Stimulated activated CD4-positive, alpha-beta T cell treated with anti-CD3 and anti-CD28 coated beads, Interleukin-4, amount 100 ng/mL, for 1 hour (primary cell): Measurements from ENCODE around the gene ARRB1.
"Not testable (repeated sequence)": the region's sequence is repeated elsewhere in the genome, so short reads cannot be mapped to it uniquely, and the experiment has no call there.

Experiments used
- DNase-seq: peaks from one replicate; pipeline ENCODE4 v3.0.0-alpha.2; 2020

ARRB1 gene

DNA sequence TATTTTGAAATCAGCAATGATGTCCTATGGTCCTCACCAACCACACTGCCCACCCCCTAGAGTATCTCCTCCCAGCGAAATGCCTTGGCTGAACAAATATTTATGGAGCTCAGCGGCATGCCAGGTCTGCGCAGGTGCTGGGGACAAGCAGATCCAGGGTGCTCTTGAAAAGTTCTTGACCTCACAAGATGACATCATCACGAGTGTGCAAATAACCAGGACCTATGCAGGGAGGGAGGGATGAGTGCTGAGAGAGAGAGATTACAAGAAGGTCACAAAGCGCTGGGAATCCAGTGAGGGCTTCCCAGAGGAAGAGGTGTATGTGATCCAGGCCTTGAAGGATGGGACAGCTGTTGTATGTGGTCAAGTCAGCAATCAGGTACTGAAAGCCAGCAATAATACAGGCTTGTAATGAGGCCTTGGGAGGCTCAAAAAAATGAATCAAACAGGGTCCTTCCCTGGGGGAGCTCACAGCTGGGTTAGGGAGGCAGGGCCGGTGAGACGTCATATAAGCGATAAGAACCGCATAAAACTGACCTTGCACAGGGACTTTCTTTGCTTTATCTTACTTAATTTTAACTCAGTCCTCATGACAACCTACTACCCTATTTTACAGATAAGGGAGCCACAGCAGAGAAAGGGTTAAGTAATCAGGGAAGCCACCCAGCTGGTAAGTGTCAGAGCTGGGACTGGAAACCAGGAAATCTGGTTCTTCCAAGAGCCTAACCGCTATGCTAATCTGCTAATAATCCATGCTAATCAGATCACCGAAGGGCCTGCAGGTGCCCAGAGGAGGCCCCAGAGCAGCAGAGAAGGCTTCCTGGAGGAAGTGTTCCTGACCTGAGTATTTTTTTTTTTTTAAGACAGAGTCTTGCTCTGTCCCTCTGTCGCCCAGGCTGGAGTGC is 8.2 kb downstream of the ARRB1 start:
- DNase-seq: no peak

DNA sequence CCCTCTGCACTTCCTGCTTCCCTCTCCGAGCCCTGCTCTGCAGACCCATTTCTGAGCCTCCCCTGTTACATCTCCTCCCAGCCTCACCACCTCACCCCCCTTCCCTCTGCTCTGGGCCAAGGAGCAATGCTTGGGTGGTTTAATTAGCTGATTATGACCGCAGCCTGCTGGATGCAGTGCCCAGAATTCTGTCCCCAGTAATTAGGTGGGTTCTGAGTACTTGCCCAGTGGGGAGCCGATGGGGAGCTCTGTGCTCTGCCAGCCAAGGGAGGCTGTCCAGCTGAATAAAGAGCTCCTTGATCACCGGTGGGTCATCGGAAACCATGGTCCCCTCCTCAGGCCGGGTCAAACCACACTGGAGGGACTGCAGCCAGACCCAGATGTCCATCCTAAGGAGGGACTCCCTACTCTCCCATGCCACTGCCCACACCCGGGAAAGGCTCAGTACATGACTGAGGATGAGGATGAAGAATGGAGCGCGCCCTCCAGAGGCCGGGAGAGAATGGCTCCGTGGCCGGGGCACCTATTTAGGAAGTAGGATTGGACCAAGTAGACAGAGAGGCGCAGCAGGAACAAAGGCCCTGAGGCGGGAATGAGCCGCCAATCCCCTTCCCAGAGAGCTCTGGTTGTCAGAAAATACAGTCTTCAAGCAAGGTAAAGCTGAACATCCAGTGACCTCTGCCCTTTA is 9.1 kb downstream of the ARRB1 start:
- DNase-seq: no peak

DNA sequence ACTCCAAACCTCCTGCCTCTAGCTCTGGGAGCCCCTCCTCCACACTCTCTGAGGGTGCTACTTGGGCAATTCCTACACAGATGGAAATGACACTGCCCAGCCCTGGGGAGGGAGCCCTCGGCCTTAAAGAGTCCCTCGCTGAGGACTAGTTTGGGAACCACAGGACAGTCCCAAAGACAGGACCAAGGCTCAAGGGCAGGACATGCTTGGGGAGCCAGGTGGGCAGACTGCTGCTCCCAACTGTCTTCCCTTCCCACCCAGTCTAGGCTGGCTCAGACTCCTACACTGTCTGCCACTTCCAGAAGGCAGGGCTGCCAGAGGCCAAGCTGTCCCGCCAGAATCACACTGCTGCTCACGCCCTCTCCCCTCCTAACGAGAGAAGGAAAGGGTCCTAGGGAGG is 9.8 kb downstream of the ARRB1 start:
- DNase-seq: no peak

DNA sequence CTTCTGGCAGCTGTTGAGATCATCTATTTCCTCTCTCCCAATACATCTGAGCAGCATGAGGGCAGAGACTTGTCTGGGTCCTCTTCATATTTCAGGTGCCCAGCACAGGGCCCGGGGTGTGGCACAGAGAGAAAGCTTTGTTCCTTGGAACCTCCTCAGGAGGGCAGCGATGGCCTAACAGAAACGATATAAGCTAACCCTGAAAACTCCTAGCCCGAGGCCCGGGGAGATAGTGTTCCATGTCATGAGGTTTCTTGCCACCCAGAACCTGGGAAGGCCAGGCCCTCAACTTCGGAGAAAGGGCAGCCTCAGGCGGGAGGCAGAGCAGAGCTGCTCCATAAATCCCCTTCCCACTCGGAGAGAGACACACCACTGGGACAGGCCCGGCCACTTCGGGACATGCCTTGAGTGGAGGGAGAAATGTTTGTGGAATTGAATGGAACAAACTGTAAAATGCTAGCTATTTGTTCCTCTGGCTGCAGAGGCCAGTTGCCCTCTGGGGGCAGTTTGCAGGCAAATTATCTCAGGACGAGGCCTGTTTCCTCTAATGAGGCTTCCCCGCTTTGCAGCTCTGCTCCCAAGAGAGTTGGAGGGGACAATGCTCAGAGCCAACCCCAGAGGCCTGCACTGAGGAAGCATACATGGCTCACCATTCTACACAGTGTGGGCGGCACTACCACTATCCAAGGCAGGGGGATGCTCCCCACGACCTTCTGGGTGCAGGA is 11.6 kb downstream of the ARRB1 start:
- DNase-seq: no peak

DNA sequence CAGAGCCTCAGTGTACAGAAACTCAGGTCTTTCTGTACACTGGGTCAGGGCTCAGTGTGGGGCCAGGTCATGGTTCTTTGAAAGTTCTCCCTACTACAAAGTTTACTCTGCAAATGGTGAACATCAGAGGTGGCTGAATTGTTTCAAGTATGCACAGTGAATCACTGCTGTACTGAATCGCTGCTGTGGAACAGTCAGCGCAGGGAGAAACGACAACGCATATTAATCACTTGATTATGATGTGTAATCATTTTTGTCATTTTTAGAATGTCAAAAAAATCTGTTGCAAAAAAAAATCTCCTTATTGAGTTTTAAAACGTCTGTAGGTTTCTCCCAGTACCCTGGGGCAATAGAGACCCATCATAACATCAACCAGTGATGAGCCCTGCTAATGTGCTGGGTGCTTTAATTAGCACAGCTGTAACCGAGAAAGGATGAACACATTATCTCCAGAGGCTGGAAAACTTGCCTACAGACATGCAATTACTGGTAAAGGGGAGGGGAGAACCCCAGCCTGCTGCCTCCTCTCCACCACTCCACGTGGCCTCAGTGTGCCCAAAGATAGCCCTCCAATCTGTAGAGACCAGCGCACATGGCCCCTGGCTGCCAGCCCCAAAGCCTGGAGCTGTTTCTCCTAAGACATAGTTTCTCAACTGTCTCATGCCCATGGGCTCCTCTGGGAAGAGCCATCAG is 12.8 kb downstream of the ARRB1 start:
- DNase-seq: no peak

GRCh38 chr11:75337195-75337654 is 14.2 kb downstream of the ARRB1 start:
- no peak for DNase-seq

- DNase-seq: no peak
These were observed 16.5 kb downstream of the ARRB1 start for GRCh38 chr11:75334976-75335375.

GRCh38 chr11:75334402-75334891 is 17.0 kb downstream of the ARRB1 start:
- no peak for DNase-seq

DNA sequence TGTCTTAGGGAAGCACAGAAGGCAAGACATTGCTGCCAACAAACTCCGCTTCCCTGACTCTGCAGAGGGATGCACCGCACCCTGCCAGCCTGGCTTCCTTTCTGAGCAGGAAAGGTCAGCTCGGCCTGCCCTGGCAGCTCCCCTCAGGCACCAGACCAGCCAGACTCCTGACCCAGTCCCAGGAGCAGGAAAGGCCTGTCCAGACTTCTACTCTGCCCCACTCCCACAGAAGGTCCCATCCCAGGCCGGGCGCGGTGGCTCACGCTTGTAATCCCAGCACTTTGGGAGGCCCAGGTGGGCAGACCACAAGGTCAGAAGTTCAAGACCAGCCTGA is 17.7 kb downstream of the ARRB1 start:
- no peak for DNase-seq

GRCh38 chr11:75333022-75333806 is 18.2 kb downstream of the ARRB1 start:
- no peak for DNase-seq

DNA sequence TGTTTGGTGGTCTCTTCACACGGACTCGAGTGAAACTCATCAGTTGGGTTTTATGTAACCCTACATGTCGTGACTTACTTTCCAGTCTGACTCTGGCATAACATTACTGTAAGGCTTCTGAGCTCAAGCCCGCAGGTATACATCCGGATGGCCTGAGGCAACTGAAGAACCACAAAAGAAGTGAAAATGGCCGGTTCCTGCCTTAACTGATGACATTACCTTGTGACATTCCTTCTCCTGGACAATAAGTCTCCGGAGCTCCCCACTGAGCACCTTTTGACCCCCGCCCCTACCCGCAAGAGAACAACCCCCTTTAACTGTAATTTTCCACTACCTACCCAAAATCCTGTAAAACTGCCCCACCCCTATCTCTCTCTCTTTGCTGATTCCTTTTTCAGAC is 19.7 kb downstream of the ARRB1 start:
- DNase-seq: not testable (repeated sequence)

GRCh38 chr11:75331304-75331703 is 20.2 kb downstream of the ARRB1 start:
- not testable (repeated sequence) for DNase-seq

DNA sequence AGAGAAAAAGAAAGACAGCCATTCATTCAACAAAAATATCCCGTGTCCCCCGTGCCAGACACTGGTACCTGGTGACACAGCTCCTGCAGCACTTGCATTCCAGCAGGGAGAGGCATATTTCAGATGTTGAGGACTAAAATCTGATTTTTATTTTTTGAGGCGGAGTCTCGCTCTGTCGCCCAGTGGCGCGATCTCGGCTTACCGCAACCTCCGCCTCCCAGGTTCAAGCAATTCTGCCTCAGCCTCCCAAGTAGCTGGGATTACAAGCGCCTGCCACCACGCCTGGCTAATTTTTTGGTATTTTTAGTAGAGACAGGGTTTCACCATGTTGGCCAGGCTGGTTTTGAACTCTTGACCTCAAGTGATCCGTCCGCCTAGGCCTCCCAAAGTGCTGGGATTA is 20.6 kb downstream of the ARRB1 start:
- DNase-seq: not testable (repeated sequence)

- no peak for DNase-seq
These were observed 21.2 kb downstream of the ARRB1 start for GRCh38 chr11:75330291-75330690.

DNA sequence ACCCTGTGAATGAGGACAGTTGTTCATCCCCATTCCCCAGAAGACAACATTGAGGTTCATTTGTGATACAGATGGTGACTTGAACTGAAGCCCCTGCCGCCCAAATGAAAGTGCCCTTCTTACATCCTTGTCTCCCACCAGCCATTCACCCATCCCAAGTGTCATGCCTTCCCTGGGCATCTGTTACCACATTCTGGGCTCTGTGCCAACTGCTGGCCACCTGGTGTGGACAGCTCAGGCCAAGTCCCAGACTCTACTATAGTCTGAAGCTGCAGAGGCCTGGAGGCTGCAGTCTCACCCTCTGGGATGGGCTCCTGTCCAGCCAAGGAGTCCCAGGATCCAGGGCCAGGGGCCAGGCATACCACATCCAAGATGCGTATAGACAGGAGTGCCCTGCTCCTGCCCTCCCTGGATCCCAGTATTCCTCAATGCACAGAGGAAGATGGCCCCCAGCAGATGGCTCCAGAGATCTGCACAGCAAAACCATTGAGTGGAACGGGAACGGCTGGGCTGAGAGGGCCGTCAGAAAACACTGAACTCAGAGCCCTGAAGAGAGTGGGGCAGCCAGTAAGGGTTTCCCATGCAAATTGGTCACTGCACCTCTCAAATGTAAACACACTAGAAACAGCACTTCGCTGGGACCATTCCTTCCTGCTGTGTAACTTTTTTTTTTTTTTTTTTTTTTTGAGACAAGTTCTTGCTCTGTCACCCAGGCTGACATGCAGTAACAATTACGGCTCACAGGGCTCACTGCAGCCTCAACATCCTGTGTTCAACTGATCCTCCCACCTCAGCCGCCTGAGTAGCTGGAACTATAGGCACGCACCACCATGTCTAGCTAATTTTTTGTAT is 22.8 kb downstream of the ARRB1 start:
- DNase-seq: peak; percentile 49

- DNase-seq: peak; percentile 24
These were observed 25.0 kb downstream of the ARRB1 start for GRCh38 chr11:75326439-75326810.

DNA sequence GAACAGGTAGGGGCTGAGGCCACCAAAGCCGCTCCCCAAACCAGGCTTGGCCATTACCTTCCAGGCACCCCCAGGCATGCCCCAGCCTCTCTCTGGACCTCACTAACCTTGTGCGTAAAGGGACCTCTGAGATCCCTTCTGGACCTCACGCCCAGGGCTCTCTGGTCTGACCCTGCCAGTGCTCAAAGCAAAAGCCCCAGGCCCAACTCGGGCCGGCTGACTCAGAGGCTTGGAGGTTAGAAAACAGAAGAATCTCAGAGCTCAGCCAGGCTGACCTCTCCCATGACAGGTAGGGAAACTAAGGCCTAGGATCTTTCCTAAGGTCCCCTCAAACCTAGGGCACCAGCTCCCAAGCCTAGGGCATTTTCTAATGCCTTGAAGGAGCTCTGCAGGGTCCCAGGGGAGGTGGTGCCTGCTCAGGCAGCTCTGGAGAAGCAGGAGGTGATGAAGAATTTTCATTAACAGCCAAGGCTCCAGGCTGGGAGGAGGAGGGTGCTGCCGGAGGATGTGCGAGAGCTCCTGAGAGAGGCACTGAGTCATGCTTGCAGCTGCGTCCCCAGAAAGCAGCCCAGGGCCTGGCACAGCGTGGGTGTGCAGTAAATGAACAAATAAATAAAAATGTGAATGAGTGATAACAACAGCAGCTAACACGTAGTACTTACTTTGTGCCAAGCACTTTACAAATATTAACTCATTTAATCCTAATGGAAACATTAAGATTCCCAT is 25.6 kb downstream of the ARRB1 start:
- DNase-seq: peak; percentile 69

DNA sequence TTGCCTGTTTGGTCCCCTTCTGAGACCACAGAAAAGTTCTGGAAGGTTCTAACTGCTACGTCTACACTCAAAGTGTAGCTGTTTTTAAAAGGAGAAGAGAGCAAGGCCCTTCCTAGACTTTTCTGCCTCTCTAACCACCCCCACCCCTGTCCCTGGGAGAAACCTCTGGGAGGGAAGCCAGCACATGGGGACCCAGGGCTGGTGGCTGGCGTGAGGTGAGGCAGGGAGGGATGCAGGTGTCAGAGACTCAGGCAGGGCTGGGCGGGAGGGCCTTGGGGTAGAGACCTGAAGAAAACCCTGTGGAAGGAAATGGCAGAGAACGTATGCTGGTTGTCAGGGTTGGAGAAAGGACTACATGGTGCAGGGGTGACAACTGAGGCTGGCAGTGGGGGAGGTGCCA is 26.7 kb downstream of the ARRB1 start:
- no peak for DNase-seq

DNA sequence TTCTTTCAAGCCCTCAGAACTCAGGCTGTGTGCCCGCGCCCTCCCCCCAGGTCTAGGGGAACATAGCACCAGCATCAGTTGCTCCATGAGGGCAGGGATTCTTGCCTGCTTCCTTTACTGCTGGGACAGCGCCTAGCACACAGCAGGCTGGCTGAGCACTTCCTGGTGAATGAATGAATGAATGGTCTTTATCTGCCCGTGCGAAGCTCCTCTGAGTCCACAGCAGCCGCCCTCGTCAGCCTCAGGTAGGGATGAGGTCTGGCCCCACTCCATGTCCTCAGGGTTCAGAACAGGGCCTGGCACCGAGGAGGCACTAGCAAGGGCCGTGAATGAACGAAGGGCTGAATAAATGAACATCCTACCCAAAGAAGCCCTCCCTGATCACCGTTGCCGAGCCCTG is 27.3 kb downstream of the ARRB1 start:
- DNase-seq: no peak

- no peak for DNase-seq
These were observed 27.9 kb downstream of the ARRB1 start for GRCh38 chr11:75323609-75324008.
